HG03025 (cell line): ENCODE results near the gene OCA2.
"Not testable (repeated sequence)": the region's sequence is repeated elsewhere in the genome, so short reads cannot be mapped to it uniquely, and the experiment has no call there.

Experiments
- ATAC-seq: cut with Tn5 transposase; IDR thresholded peaks from one replicate; pipeline ENCODE4 v1.9.1; 2021; ENCODE audit warnings: mild to moderate bottlenecking, moderate library complexity; ENCODE audit not compliant: unreplicated experiment, low FRiP score

OCA2 gene

GRCh38 chr15:27958911-27959578 lies 140.1 kb downstream of the OCA2 start:
- ATAC-seq: no peak

GRCh38 chr15:27956285-27956684 lies 142.8 kb downstream of the OCA2 start:
- ATAC-seq: no peak

GRCh38 chr15:27955087-27955486 lies 144.0 kb downstream of the OCA2 start:
- no peak for ATAC-seq

- ATAC-seq: not testable (repeated sequence)
Measured at GRCh38 chr15:27952593-27952992, 146.5 kb downstream of the OCA2 start.

- ATAC-seq: no peak
Measured at GRCh38 chr15:27951191-27951890, 147.8 kb downstream of the OCA2 start.

- no peak for ATAC-seq
Measured at GRCh38 chr15:27949089-27949488, 150.0 kb downstream of the OCA2 start.

GRCh38 chr15:27939246-27939645 lies 159.9 kb downstream of the OCA2 start:
- ATAC-seq: no peak

GRCh38 chr15:27937851-27938250 lies 161.3 kb downstream of the OCA2 start:
- ATAC-seq: no peak

- no peak for ATAC-seq
Measured at GRCh38 chr15:27936164-27936563, 163.0 kb downstream of the OCA2 start.

GRCh38 chr15:27935328-27935727 lies 163.8 kb downstream of the OCA2 start:
- no peak for ATAC-seq

GRCh38 chr15:27934782-27935181 lies 164.3 kb downstream of the OCA2 start:
- no peak for ATAC-seq

GRCh38 chr15:27933562-27933961 lies 165.6 kb downstream of the OCA2 start:
- no peak for ATAC-seq

GRCh38 chr15:27932600-27932999 lies 166.5 kb downstream of the OCA2 start:
- no peak for ATAC-seq

- ATAC-seq: no peak
Measured at GRCh38 chr15:27928386-27928785, 170.7 kb downstream of the OCA2 start.

- no peak for ATAC-seq
Measured at GRCh38 chr15:27912283-27912682, 186.8 kb downstream of the OCA2 start.

GRCh38 chr15:27906802-27907201 lies 192.3 kb downstream of the OCA2 start:
- no peak for ATAC-seq

GRCh38 chr15:27903405-27903804 lies 195.7 kb downstream of the OCA2 start:
- ATAC-seq: no peak

GRCh38 chr15:27902680-27903385 lies 196.3 kb downstream of the OCA2 start:
- no peak for ATAC-seq

GRCh38 chr15:27899583-27900285 lies 199.4 kb downstream of the OCA2 start:
- ATAC-seq: no peak

GRCh38 chr15:27897481-27897880 lies 201.6 kb downstream of the OCA2 start:
- no peak for ATAC-seq

- ATAC-seq: no peak
Measured at GRCh38 chr15:27894645-27895044, 204.5 kb downstream of the OCA2 start.
